ENCODE data around the gene OR52K2.

- TF ChIP-seq POLR2A (IDR thresholded peaks at IDR 0.05; ENCODE audit: low read depth, low read length) = no peak
- no peak for TF ChIP-seq POLR2AphosphoS5 (IDR thresholded peaks at IDR 0.05; ENCODE audit: low read depth, low read length)
- no peak for TF ChIP-seq TAF1 (IDR thresholded peaks at IDR 0.05; ENCODE audit: borderline replicate concordance, low read depth, low read length)
These were observed 15.2 kb upstream of the OR52K2 start for GRCh38 chr11:4433856-4434255.
